GM23338 (cell line): Measurements from ENCODE around the gene DOK7. TPM values are rescaled to one million over a fixed set of nuclear protein-coding genes. Genes with fewer than 3 reads are reported as not detected.

ENCODE experiments used
- ATAC-seq: fragments of 200-7000 bp; cut with Tn5 transposase; 3 replicates; pipeline ENCODE4 v1.9.1; 2020
- DNase-seq: peaks from one replicate; pipeline ENCODE4 v3.0.0-alpha.2; 2015; ENCODE audit warnings: low spot score
- H2AFZ ChIP-seq: fragments of 200-600 bp; sonication (generic); 2 replicates; pipeline ENCODE4 v1.8.0; 2016; ENCODE audit warnings: antibody characterized with exemption, mild to moderate bottlenecking, moderate library complexity
- H3F3A ChIP-seq: fragments of 200-600 bp; sonication (generic); replicated peaks from 2 replicates; pipeline ENCODE4 v1.8.0; 2017; ENCODE audit warnings: antibody characterized with exemption, mixed run types, low read depth
- H3K27ac ChIP-seq: fragments of 200-600 bp; sonication (generic); 2 replicates; pipeline ENCODE4 v1.6.1; 2016; ENCODE audit warnings: low read depth
- H3K27me3 ChIP-seq: fragments of 200-600 bp; sonication (generic); 2 replicates; pipeline ENCODE4 v1.8.0; 2016; ENCODE audit warnings: mild to moderate bottlenecking, mixed run types, moderate library complexity; ENCODE audit not compliant: insufficient read depth
- H3K36me3 ChIP-seq: fragments of 200-600 bp; sonication (generic); 2 replicates; pipeline ENCODE4 v1.8.0; 2016; ENCODE audit warnings: mild to moderate bottlenecking; ENCODE audit not compliant: insufficient read depth
- H3K4me1 ChIP-seq: fragments of 200-600 bp; sonication (generic); 2 replicates; pipeline ENCODE4 v1.8.0; 2016; ENCODE audit warnings: mild to moderate bottlenecking, moderate library complexity; ENCODE audit not compliant: insufficient read depth
- H3K4me2 ChIP-seq: fragments of 200-600 bp; sonication (generic); 2 replicates; pipeline ENCODE4 v1.7.1; 2017; ENCODE audit warnings: mixed run types
- H3K4me3 ChIP-seq: fragments of 200-600 bp; sonication (generic); 2 replicates; pipeline ENCODE4 v1.6.1; 2016; ENCODE audit warnings: mixed run types
- H3K79me2 ChIP-seq: fragments of 200-600 bp; sonication (generic); replicated peaks from 2 replicates; pipeline ENCODE4 v1.8.0; 2017; ENCODE audit warnings: mild to moderate bottlenecking; ENCODE audit not compliant: insufficient read depth
- H3K9me2 ChIP-seq: fragments of 200-600 bp; sonication (generic); 2 replicates; pipeline ENCODE4 v1.8.0; 2017; ENCODE audit not compliant: insufficient read depth
- H4K20me1 ChIP-seq: fragments of 200-600 bp; sonication (generic); replicated peaks from 2 replicates; pipeline ENCODE4 v1.8.0; 2017; ENCODE audit warnings: mild to moderate bottlenecking; ENCODE audit not compliant: insufficient read depth
- H3K27ac Mint-ChIP-seq: 2 replicates; pipeline ENCODE4 v1.8.0; 2020; ENCODE audit warnings: inconsistent platforms, mild to moderate bottlenecking, moderate library complexity, mixed read lengths
- H3K27me3 Mint-ChIP-seq: 3 replicates; pipeline ENCODE4 v1.8.0; 2022; ENCODE audit warnings: low read depth, mild to moderate bottlenecking, moderate library complexity, mixed read lengths, inconsistent platforms; ENCODE audit not compliant: insufficient read depth, poor library complexity
- H3K36me3 Mint-ChIP-seq: 3 replicates; pipeline ENCODE4 v1.8.0; 2021; ENCODE audit warnings: low read depth, mild to moderate bottlenecking, inconsistent platforms, moderate library complexity, mixed read lengths
- H3K4me1 Mint-ChIP-seq: 3 replicates; pipeline ENCODE4 v1.8.0; 2020; ENCODE audit warnings: mild to moderate bottlenecking, inconsistent platforms, mixed read lengths
- H3K4me3 Mint-ChIP-seq: 3 replicates; pipeline ENCODE4 v1.8.0; 2021; ENCODE audit warnings: moderate library complexity, mild to moderate bottlenecking, inconsistent platforms, mixed read lengths
- H3K9me3 Mint-ChIP-seq: 3 replicates; pipeline ENCODE4 v1.8.0; 2020; ENCODE audit warnings: moderate library complexity, mild to moderate bottlenecking, inconsistent platforms, mixed read lengths
- EZH2 ChIP-seq: fragments of 200-600 bp; sonication (generic); IDR thresholded peaks from one replicate; pipeline ENCODE4 v1.8.0; 2017; ENCODE audit warnings: antibody characterized with exemption, mild to moderate bottlenecking, low read depth; ENCODE audit not compliant: unreplicated experiment
- EZH2phosphoT487 ChIP-seq: fragments of 200-600 bp; sonication (generic); IDR thresholded peaks from one replicate; pipeline ENCODE4 v1.8.1; 2018; ENCODE audit warnings: antibody characterized with exemption; ENCODE audit not compliant: unreplicated experiment
- JUNB ChIP-seq: IDR thresholded peaks from one replicate; pipeline ENCODE4 v1.6.1; 2016; ENCODE audit warnings: antibody characterized with exemption; ENCODE audit not compliant: unreplicated experiment
- NANOG ChIP-seq: IDR thresholded peaks from 2 replicates; pipeline ENCODE4 v1.6.1; 2016; ENCODE audit warnings: antibody characterized with exemption, borderline replicate concordance
- POLR2AphosphoS5 ChIP-seq: IDR thresholded peaks from 2 replicates; pipeline ENCODE4 v1.6.1; 2016; ENCODE audit warnings: antibody characterized with exemption, low read depth
- ZNF331 ChIP-seq: fragments of 250-450 bp; sonication (Bioruptor Pico); IDR thresholded peaks from 2 replicates; pipeline ENCODE4 v1.5.0; 2020; ENCODE audit warnings: low read depth, mild to moderate bottlenecking, moderate library complexity
- polyA plus RNA-seq: library from polyadenylated mRNA; unstranded; fragments of >200 nt; fragmentation: Nextera tagmentation; extraction: Ambion mirVana; gene quantifications from 2 replicates; pipeline ENCODE4 v1.2.1, GENCODE V29; 2016
- total RNA-seq: library from RNA; depleted of rRNA; stranded (reverse); fragments of >200 nt; shearing (Covaris generic); gene quantifications from 2 replicates; pipeline ENCODE4 v1.2.3, GENCODE V29; 2014
- TF ChIP-seq, protein P1 (sequence below): fragments of 250-450 bp; sonication (Bioruptor Pico); IDR thresholded peaks from 2 replicates; pipeline ENCODE4 v1.5.0; 2020; ENCODE audit warnings: mild to moderate bottlenecking, moderate library complexity
- TF ChIP-seq, protein P2 (sequence below): IDR thresholded peaks from one replicate; pipeline ENCODE4 v1.6.1; 2018; ENCODE audit warnings: antibody characterized with exemption; ENCODE audit not compliant: unreplicated experiment
- TF ChIP-seq, protein P3 (sequence below): IDR thresholded peaks from 2 replicates; pipeline ENCODE4 v1.6.1; 2016; ENCODE audit warnings: antibody characterized with exemption

The DOK7 gene
- total and polyA plus RNA-seq, 2 experiments from 2014 or later, result 0.34 to 0.52 TPM

DNA sequence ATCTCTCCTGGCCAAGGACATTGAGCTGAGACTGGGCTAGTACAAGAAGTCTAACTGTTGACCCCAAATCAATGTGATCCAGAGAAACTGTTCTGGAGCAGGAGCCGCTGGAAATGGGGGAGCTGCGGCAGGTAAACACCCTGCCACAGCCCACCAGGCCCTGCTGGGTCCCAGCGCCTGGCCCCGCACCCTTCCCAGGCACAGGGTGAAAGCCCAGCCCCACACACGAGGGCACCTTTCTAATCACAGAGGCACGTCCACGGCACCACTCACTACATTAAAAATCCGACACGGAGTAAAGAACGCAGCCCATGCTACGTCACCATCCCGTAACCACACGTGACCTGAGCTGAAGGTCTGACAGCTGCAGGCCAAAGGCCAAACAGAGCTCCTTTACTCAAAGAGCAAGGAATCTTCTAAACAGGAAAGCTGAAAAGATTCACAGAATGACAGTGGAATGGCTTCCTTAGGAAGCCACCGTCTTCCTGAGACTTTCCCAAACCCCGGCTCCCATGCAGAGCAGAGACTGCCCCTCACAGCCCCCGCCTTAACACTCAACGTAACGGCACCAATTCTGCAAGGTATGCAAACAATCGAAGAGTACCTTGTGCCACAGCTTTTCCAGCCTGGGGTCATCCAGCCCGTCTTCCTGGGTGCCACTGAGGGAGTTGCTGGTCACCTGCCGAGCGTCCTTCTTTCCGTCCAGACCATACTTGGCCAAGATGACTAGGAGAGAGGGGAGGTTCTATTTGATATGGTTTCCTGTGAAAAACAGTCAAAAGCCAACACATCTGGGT is 56.6 kb downstream of the DOK7 start:
- Mint-ChIP-seq H3K36me3 (peaks cover 51% of the 10 kb centered on the region), H3K4me1 (peaks cover 6% of the 10 kb centered on the region; the same call in 2 of the 3 replicates), H3K27me3 (peaks cover 6% of the 10 kb centered on the region), H3K9me3 (no peaks in the 10 kb centered on the region), H3K27ac (no peak overlapping the region), H3K4me3 (no peak overlapping the region)
- Histone ChIP-seq H2AFZ (no peak overlapping the region), H3F3A (no peaks in the 10 kb centered on the region), H3K79me2 (no peaks in the 10 kb centered on the region), H3K9me2 (no peaks in the 10 kb centered on the region), H4K20me1 (peaks cover 5% of the 10 kb centered on the region; the same call in 1 of the 2 replicates), H3K4me2 (no peak overlapping the region), H3K4me1 (no peaks in the 10 kb centered on the region), H3K27ac (no peak overlapping the region), H3K27me3 (no peaks in the 10 kb centered on the region), H3K36me3 (peaks cover 18% of the 10 kb centered on the region; the same call in 1 of the 2 replicates), H3K4me3 (no peak overlapping the region)
- DNase-seq (no peak), ATAC-seq (no peak)
- no peak for TF ChIP-seq EZH2
- no peak for TF ChIP-seq EZH2phosphoT487
- TF ChIP-seq, protein P1, sequence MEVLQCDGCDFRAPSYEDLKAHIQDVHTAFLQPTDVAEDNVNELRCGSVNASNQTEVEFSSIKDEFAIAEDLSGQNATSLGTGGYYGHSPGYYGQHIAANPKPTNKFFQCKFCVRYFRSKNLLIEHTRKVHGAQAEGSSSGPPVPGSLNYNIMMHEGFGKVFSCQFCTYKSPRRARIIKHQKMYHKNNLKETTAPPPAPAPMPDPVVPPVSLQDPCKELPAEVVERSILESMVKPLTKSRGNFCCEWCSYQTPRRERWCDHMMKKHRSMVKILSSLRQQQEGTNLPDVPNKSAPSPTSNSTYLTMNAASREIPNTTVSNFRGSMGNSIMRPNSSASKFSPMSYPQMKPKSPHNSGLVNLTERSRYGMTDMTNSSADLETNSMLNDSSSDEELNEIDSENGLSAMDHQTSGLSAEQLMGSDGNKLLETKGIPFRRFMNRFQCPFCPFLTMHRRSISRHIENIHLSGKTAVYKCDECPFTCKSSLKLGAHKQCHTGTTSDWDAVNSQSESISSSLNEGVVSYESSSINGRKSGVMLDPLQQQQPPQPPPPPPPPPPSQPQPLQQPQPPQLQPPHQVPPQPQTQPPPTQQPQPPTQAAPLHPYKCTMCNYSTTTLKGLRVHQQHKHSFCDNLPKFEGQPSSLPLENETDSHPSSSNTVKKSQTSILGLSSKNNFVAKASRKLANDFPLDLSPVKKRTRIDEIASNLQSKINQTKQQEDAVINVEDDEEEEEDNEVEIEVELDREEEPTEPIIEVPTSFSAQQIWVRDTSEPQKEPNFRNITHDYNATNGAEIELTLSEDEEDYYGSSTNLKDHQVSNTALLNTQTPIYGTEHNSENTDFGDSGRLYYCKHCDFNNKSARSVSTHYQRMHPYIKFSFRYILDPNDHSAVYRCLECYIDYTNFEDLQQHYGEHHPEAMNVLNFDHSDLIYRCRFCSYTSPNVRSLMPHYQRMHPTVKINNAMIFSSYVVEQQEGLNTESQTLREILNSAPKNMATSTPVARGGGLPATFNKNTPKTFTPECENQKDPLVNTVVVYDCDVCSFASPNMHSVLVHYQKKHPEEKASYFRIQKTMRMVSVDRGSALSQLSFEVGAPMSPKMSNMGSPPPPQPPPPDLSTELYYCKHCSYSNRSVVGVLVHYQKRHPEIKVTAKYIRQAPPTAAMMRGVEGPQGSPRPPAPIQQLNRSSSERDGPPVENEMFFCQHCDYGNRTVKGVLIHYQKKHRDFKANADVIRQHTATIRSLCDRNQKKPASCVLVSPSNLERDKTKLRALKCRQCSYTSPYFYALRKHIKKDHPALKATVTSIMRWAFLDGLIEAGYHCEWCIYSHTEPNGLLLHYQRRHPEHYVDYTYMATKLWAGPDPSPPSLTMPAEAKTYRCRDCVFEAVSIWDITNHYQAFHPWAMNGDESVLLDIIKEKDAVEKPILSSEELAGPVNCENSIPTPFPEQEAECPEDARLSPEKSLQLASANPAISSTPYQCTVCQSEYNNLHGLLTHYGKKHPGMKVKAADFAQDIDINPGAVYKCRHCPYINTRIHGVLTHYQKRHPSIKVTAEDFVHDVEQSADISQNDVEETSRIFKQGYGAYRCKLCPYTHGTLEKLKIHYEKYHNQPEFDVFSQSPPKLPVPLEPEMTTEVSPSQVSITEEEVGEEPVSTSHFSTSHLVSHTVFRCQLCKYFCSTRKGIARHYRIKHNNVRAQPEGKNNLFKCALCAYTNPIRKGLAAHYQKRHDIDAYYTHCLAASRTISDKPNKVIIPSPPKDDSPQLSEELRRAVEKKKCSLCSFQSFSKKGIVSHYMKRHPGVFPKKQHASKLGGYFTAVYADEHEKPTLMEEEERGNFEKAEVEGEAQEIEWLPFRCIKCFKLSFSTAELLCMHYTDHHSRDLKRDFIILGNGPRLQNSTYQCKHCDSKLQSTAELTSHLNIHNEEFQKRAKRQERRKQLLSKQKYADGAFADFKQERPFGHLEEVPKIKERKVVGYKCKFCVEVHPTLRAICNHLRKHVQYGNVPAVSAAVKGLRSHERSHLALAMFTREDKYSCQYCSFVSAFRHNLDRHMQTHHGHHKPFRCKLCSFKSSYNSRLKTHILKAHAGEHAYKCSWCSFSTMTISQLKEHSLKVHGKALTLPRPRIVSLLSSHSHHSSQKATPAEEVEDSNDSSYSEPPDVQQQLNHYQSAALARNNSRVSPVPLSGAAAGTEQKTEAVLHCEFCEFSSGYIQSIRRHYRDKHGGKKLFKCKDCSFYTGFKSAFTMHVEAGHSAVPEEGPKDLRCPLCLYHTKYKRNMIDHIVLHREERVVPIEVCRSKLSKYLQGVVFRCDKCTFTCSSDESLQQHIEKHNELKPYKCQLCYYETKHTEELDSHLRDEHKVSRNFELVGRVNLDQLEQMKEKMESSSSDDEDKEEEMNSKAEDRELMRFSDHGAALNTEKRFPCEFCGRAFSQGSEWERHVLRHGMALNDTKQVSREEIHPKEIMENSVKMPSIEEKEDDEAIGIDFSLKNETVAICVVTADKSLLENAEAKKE (CRISPR knock-in tag), result no peak
- TF ChIP-seq, protein P2, sequence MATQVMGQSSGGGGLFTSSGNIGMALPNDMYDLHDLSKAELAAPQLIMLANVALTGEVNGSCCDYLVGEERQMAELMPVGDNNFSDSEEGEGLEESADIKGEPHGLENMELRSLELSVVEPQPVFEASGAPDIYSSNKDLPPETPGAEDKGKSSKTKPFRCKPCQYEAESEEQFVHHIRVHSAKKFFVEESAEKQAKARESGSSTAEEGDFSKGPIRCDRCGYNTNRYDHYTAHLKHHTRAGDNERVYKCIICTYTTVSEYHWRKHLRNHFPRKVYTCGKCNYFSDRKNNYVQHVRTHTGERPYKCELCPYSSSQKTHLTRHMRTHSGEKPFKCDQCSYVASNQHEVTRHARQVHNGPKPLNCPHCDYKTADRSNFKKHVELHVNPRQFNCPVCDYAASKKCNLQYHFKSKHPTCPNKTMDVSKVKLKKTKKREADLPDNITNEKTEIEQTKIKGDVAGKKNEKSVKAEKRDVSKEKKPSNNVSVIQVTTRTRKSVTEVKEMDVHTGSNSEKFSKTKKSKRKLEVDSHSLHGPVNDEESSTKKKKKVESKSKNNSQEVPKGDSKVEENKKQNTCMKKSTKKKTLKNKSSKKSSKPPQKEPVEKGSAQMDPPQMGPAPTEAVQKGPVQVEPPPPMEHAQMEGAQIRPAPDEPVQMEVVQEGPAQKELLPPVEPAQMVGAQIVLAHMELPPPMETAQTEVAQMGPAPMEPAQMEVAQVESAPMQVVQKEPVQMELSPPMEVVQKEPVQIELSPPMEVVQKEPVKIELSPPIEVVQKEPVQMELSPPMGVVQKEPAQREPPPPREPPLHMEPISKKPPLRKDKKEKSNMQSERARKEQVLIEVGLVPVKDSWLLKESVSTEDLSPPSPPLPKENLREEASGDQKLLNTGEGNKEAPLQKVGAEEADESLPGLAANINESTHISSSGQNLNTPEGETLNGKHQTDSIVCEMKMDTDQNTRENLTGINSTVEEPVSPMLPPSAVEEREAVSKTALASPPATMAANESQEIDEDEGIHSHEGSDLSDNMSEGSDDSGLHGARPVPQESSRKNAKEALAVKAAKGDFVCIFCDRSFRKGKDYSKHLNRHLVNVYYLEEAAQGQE, result no peak
- TF ChIP-seq POLR2AphosphoS5, result no peak
- TF ChIP-seq ZNF331 (CRISPR knock-in tag), result no peak
- no peak for TF ChIP-seq NANOG
- TF ChIP-seq JUNB, result no peak
- TF ChIP-seq, protein P3, sequence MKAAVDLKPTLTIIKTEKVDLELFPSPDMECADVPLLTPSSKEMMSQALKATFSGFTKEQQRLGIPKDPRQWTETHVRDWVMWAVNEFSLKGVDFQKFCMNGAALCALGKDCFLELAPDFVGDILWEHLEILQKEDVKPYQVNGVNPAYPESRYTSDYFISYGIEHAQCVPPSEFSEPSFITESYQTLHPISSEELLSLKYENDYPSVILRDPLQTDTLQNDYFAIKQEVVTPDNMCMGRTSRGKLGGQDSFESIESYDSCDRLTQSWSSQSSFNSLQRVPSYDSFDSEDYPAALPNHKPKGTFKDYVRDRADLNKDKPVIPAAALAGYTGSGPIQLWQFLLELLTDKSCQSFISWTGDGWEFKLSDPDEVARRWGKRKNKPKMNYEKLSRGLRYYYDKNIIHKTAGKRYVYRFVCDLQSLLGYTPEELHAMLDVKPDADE, result no peak
